GM12878 (cell line): ENCODE results near the gene MGAT4B.

Source experiments
- ATF2 ChIP-seq: IDR thresholded peaks from 2 replicates; pipeline ENCODE4 v1.6.1; 2012; ENCODE audit warnings: low read length, inconsistent platforms
- CTCF ChIP-seq, 3 experiments: IDR thresholded peaks in 2 of 3; conservative IDR thresholded peaks in 1 of 3; 2 replicates each; pipeline ENCODE4 v1.5.1; 2011; ENCODE audit warnings: low read depth in 3 of 3, low read length in 3 of 3, mild to moderate bottlenecking in 3 of 3, control low read depth in 2 of 3, moderate library complexity in 2 of 3, inconsistent platforms in 1 of 3, mixed read lengths in 1 of 3; ENCODE audit not compliant: control insufficient read depth in 2 of 3, insufficient read depth in 1 of 3; ENCODE audit errors: extremely low read depth in 1 of 3
- EP300 ChIP-seq, 2 experiments: fragments of 150-350 bp in 1 of 2; IDR thresholded peaks; 2 replicates each; pipeline ENCODE4 v1.6.1; 2011 to 2012; ENCODE audit warnings: low read depth in 2 of 2, low read length in 2 of 2, borderline replicate concordance in 1 of 2, improper control_type of control experiment in 1 of 2, inconsistent platforms in 1 of 2; ENCODE audit not compliant: control insufficient read depth in 1 of 2
- EZH2 ChIP-seq: IDR thresholded peaks from 2 replicates; pipeline ENCODE4 v1.6.1; 2012; ENCODE audit warnings: low read depth, mild to moderate bottlenecking, control low read depth, inconsistent platforms, low read length, borderline replicate concordance; ENCODE audit not compliant: control insufficient read depth
- MAX ChIP-seq: IDR thresholded peaks from 2 replicates; pipeline ENCODE4 v1.6.1; 2012; ENCODE audit warnings: low read depth, low read length, improper control_type of control experiment
- MYC ChIP-seq: IDR thresholded peaks from 2 replicates; pipeline ENCODE4 v1.6.1; 2011; ENCODE audit warnings: mild to moderate bottlenecking, low read length, moderate library complexity, inconsistent platforms; ENCODE audit not compliant: insufficient read depth, insufficient replicate concordance, insufficient read length, severe bottlenecking
- POLR2A ChIP-seq: IDR thresholded peaks from 2 replicates; pipeline ENCODE4 v1.6.1; 2011; ENCODE audit warnings: low read depth, mild to moderate bottlenecking, low read length
- POLR2AphosphoS5 ChIP-seq: IDR thresholded peaks from 2 replicates; pipeline ENCODE4 v1.6.1; 2011; ENCODE audit warnings: mild to moderate bottlenecking, low read length, inconsistent platforms
- SIN3A ChIP-seq: IDR thresholded peaks from 2 replicates; pipeline ENCODE4 v1.6.1; 2012; ENCODE audit warnings: low read depth, low read length, improper control_type of control experiment
- SIX5 ChIP-seq: IDR thresholded peaks from 2 replicates; pipeline ENCODE4 v1.6.1; 2011; ENCODE audit warnings: mild to moderate bottlenecking, low read depth, low read length, moderate library complexity; ENCODE audit not compliant: severe bottlenecking
- SMC3 ChIP-seq: IDR thresholded peaks from 2 replicates; pipeline ENCODE4 v1.6.1; 2011; ENCODE audit warnings: low read length, improper control_type of control experiment, borderline replicate concordance
- SPI1 ChIP-seq: IDR thresholded peaks from 2 replicates; pipeline ENCODE4 v1.6.1; 2011; ENCODE audit warnings: low read depth, mild to moderate bottlenecking, low read length, moderate library complexity, borderline replicate concordance; ENCODE audit not compliant: insufficient read depth
- USF2 ChIP-seq: IDR thresholded peaks from 2 replicates; pipeline ENCODE4 v1.6.1; 2011; ENCODE audit warnings: low read depth, low read length, improper control_type of control experiment, borderline replicate concordance

- TF ChIP-seq ATF2 (no peak), SPI1 (no peak), CTCF (IDR thresholded peaks at IDR 0.05 in 2 of 3, conservative IDR thresholded peaks at IDR 0.05 in 1 of 3; ENCODE audit: control insufficient read depth in 2 of 3, extremely low read depth in 1 of 3, insufficient read depth in 1 of 3, low read depth in 3 of 3, low read length in 3 of 3) (no peak), MYC (no peak), SIN3A (no peak), USF2 (no peak), MAX (no peak), EZH2 (no peak), POLR2A (no peak), EP300 (IDR thresholded peaks at IDR 0.05; ENCODE audit: borderline replicate concordance in 1 of 2, control insufficient read depth in 1 of 2, low read depth in 2 of 2, low read length in 2 of 2) (no peak), POLR2AphosphoS5 (no peak), SMC3 (no peak), SIX5 (no peak)
Measured at GRCh38 chr5:179788193-179788854, 18.3 kb downstream of the MGAT4B start.
